ENCODE results near the gene XCL2. TPM values are rescaled to one million over a fixed set of nuclear protein-coding genes. Genes with fewer than 3 reads are reported as not detected.

Gene XCL2
- polyA plus RNA-seq, 1 of the 3 experiments (the other 2 are of a cell fraction) = not detected

DNA sequence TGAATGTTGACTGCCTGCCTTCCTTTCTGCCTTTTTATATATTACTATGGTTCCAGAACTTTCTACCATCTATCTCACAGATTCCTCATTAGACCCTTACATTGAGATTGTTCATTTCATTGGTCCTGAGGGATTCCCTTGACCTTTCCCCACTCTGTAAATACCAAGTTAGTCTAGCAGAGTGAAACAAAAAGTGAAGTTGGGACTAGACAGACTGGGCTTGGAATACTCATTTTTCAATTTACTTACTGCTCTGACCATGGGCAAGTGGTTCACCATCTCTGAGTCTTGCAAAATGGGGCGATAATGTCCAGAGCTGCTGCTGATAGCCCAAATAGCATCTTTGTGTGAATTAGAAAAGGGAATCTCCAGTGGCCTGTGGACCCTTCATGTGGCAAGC, 38.8 kb downstream of the XCL2 start:
- H3K79me2 ChIP-seq (ENCODE audit: insufficient read depth) = no peaks in the 10 kb centered on the region
- TF ChIP-seq GABPA (IDR thresholded peaks at IDR 0.05; ENCODE audit: low read depth) = no peak
- no peak for TF ChIP-seq SIN3A (IDR thresholded peaks at IDR 0.05; ENCODE audit: borderline replicate concordance, low read depth, low read length)
- no peak for TF ChIP-seq NFIC (IDR thresholded peaks at IDR 0.05; ENCODE audit: borderline replicate concordance)
- no peak for TF ChIP-seq CHD2 (IDR thresholded peaks at IDR 0.05; ENCODE audit: low read length, partially characterized antibody)
- TF ChIP-seq, protein P1, sequence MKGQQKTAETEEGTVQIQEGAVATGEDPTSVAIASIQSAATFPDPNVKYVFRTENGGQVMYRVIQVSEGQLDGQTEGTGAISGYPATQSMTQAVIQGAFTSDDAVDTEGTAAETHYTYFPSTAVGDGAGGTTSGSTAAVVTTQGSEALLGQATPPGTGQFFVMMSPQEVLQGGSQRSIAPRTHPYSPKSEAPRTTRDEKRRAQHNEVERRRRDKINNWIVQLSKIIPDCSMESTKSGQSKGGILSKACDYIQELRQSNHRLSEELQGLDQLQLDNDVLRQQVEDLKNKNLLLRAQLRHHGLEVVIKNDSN (IDR thresholded peaks at IDR 0.05; ENCODE audit: borderline replicate concordance, low read depth) = no peak
- TF ChIP-seq, protein P2, sequence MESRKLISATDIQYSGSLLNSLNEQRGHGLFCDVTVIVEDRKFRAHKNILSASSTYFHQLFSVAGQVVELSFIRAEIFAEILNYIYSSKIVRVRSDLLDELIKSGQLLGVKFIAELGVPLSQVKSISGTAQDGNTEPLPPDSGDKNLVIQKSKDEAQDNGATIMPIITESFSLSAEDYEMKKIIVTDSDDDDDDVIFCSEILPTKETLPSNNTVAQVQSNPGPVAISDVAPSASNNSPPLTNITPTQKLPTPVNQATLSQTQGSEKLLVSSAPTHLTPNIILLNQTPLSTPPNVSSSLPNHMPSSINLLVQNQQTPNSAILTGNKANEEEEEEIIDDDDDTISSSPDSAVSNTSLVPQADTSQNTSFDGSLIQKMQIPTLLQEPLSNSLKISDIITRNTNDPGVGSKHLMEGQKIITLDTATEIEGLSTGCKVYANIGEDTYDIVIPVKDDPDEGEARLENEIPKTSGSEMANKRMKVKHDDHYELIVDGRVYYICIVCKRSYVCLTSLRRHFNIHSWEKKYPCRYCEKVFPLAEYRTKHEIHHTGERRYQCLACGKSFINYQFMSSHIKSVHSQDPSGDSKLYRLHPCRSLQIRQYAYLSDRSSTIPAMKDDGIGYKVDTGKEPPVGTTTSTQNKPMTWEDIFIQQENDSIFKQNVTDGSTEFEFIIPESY (IDR thresholded peaks at IDR 0.05; ENCODE audit: borderline replicate concordance, low read depth) = no peak
- no peak for TF ChIP-seq RAD21 (IDR thresholded peaks at IDR 0.05; ENCODE audit: low read length)
- no peak for TF ChIP-seq FOSL2 (IDR thresholded peaks at IDR 0.05; ENCODE audit: borderline replicate concordance, low read depth)
- TF ChIP-seq, protein P3, sequence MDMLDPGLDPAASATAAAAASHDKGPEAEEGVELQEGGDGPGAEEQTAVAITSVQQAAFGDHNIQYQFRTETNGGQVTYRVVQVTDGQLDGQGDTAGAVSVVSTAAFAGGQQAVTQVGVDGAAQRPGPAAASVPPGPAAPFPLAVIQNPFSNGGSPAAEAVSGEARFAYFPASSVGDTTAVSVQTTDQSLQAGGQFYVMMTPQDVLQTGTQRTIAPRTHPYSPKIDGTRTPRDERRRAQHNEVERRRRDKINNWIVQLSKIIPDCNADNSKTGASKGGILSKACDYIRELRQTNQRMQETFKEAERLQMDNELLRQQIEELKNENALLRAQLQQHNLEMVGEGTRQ (IDR thresholded peaks at IDR 0.05; ENCODE audit: borderline replicate concordance, low read depth, low read length) = no peak
- TF ChIP-seq, protein P4, sequence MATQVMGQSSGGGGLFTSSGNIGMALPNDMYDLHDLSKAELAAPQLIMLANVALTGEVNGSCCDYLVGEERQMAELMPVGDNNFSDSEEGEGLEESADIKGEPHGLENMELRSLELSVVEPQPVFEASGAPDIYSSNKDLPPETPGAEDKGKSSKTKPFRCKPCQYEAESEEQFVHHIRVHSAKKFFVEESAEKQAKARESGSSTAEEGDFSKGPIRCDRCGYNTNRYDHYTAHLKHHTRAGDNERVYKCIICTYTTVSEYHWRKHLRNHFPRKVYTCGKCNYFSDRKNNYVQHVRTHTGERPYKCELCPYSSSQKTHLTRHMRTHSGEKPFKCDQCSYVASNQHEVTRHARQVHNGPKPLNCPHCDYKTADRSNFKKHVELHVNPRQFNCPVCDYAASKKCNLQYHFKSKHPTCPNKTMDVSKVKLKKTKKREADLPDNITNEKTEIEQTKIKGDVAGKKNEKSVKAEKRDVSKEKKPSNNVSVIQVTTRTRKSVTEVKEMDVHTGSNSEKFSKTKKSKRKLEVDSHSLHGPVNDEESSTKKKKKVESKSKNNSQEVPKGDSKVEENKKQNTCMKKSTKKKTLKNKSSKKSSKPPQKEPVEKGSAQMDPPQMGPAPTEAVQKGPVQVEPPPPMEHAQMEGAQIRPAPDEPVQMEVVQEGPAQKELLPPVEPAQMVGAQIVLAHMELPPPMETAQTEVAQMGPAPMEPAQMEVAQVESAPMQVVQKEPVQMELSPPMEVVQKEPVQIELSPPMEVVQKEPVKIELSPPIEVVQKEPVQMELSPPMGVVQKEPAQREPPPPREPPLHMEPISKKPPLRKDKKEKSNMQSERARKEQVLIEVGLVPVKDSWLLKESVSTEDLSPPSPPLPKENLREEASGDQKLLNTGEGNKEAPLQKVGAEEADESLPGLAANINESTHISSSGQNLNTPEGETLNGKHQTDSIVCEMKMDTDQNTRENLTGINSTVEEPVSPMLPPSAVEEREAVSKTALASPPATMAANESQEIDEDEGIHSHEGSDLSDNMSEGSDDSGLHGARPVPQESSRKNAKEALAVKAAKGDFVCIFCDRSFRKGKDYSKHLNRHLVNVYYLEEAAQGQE (IDR thresholded peaks at IDR 0.05; ENCODE audit: low read depth, low read length) = no peak
- TF ChIP-seq, protein P5, sequence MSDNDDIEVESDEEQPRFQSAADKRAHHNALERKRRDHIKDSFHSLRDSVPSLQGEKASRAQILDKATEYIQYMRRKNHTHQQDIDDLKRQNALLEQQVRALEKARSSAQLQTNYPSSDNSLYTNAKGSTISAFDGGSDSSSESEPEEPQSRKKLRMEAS (IDR thresholded peaks at IDR 0.05; ENCODE audit: low read depth) = no peak
- no peak for TF ChIP-seq TCF12 (IDR thresholded peaks at IDR 0.05)
- TF ChIP-seq RXRA (IDR thresholded peaks at IDR 0.05; ENCODE audit: borderline replicate concordance, low read depth) = no peak
- TF ChIP-seq TEAD4 (IDR thresholded peaks at IDR 0.05; ENCODE audit: borderline replicate concordance, insufficient read depth) = no peak
- no peak for TF ChIP-seq EP300 (IDR thresholded peaks at IDR 0.05; ENCODE audit: borderline replicate concordance in 1 of 2, low read depth in 1 of 2, low read length in 1 of 2)
- no peak for TF ChIP-seq POLR2AphosphoS5 (IDR thresholded peaks at IDR 0.05; ENCODE audit: low read depth, low read length)
- no peak for TF ChIP-seq TAF1 (IDR thresholded peaks at IDR 0.05; ENCODE audit: borderline replicate concordance, low read depth, low read length)
- no peak overlapping the region for H2AFZ ChIP-seq (ENCODE audit: low read depth)
- no peaks in the 10 kb centered on the region for H3K36me3 ChIP-seq (replicated peaks in 1 of 2; ENCODE audit: control insufficient read depth in 1 of 2, insufficient read depth in 2 of 2, low read length in 1 of 2)
- no peak overlapping the region for H3K4me3 ChIP-seq (ENCODE audit: low read depth in 2 of 2, low read length in 1 of 2)
- no peaks in the 10 kb centered on the region for H3K27me3 ChIP-seq (ENCODE audit: insufficient read depth)
- peaks cover 3 to 6% of the 10 kb centered on the region in 2 experiments; a peak in 3 of 4 replicates for H3K4me1 ChIP-seq (ENCODE audit: control insufficient read depth in 1 of 2, insufficient read depth in 2 of 2, low read depth in 1 of 2, low read length in 1 of 2)
- H3K9me2 ChIP-seq = no peaks in the 10 kb centered on the region
- POLR2A ChIA-PET = no interaction called here
- no peak overlapping the region for H3K27ac ChIP-seq (ENCODE audit: low read depth in 2 of 2, low read length in 1 of 2)
- no peak overlapping the region for H3K9ac ChIP-seq
- no peaks in the 10 kb centered on the region for H4K20me1 ChIP-seq (ENCODE audit: insufficient read depth)
- no peak overlapping the region for H3K4me2 ChIP-seq
- 100% methylated on average over 1 of the region's 1 CpG for WGBS (ENCODE audit: low lambda C conversion rate)
- peaks cover 13% of the 10 kb centered on the region for H3F3A ChIP-seq (replicated peaks; ENCODE audit: insufficient read depth)
- no peaks in the 10 kb centered on the region for H3K9me3 ChIP-seq
- no peak for DNase-seq
- CTCF ChIA-PET = interaction anchor here (1.5 kb wide), 1 partner anchor 66 kb away, joined by 5 read pairs; no protein-coding TSS in a partner anchor
